ENCODE results near the gene COMTD1.
A peak's percentile ranks its signal among the peaks of the same experiment; 100 is the strongest.

The COMTD1 gene

GRCh38 chr10:75235375-75236177 lies at the start of gene COMTD1:
Gene COMTD1 (minus strand): TSS chr10:75235957. CDS start chr10:75235928, 29 bp downstream.
- DNase-seq, result peak; percentile 93 to 94

DNA sequence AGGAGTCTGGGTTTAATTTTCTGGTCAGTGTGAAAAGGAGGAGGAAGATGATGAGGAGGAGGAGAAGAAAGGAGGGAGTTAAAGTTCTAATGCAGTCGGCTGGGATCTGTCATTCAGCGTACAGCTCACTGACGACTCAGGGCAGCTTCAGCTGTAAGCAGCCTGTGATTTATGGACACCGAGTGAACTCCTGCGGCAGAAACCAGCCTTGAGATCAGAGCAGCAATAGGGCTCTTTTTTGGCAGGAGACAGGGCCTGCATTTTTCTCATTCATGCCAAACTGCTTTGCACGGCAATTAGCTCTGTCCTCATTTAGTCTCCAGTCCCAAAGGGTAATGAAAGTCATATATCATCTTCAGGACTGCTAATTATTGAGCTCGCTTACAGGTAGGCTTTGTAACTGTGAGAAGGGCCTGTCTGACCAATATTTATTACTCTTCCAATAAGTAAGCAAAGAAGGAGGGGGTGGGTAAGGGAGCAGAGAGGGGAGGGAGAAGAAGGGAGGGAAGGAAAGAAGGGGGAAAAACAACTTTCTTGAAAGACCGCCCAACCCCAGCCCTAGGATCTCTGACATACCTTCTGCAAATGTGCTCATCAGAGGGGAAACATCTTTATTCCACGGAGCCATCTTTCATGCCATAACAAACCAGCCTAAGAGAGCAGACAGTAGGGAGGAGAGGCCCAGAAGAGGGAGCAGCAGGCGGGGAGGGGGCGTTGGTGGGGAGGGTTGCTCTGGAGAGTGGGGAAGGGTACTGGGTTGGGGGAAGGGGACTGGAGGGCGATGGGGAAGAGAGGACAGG lies 48.1 kb upstream of the COMTD1 start:
- no peak for DNase-seq

DNA sequence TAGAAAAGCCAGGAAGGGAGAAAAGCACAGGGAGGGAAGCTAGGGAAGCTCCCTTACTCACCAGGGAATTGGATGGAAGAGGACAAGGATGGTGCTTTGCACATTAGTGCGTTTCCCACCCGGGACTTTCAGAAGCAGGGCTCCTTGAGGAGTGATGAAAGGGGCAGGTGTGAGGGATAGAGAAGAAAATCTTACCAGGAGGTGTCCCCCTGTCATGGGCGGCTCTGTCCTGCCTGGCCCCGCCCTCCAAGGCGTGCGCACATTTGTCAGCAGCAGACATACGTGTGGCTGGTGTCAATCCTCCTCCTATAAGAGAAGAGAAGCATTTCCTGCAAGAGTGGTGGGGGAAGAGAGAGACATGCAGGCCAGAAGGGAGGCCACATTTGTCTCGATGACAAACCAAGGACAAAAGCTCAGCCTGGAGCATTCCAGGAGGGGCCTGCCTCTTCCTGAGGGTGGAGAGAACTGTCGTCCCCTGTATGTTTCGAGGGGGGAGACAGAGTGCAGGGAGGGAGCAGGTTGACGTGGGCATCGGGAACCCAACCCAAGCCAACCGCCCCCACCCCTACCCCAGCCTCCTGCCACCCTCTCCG lies 47.4 kb upstream of the COMTD1 start:
- no peak for DNase-seq

DNA sequence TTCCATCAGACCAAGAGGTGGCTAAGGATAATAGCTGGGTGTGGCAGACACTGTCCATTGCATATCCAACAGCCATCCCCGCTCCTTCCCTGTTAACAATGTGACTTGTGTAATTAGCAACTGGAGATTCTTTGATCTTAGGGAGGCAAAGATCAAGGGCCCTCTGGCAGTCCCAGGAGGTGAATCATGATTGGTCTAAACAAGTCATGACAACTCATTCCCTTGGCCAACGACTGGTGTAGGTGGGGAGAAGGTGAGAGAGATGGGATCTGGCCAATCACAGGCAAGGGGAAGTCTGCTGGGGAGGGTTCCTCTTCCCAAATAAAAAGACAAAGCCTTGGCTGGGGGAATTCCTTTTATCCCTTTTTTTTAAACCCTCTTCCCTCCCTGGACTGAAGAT lies 46.2 kb upstream of the COMTD1 start:
- no peak for DNase-seq

DNA sequence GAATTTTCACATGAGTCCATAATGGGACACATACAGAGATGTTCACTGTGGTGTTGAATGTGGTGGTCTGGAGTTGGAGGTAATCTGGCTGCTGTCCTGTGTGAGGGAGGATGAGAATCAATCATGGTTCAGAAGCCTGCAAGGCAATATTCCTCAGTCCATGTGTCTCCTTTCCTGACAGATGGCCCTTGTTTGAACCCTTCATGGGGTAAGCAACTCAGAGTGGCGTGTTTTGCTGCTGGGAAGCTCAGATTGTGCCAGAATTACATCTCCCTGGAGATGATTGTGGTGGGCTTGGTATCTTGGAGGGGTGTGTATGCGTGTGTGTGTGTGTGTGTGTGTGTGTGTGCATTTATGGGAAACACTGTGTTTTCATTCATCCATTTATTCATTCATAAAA lies 44.5 kb upstream of the COMTD1 start:
- DNase-seq, result no peak

- DNase-seq, result no peak
Observed at GRCh38 chr10:75276069-75276872, 40.5 kb upstream of the COMTD1 start.

DNA sequence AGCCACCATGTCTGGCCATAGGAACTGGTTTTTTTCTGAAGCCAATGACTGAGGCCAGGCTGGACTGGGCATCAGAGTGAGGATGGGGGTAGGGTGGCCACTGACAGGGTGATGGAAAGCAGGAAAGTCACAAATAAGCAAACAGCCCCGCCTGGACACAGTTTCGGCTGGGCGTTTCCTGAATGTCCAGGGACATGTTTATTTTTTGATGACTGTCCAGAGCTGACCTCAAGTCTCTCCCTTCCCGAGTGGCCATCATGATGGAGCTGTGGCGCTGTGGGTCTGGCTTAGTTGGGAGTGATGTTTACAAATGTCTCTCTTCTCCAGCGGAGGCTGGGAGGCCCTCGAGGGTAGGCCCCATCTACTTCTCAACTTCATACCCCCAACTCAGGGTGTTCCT lies 37.1 kb upstream of the COMTD1 start:
- no peak for DNase-seq

- no peak for DNase-seq
Observed at GRCh38 chr10:75272094-75272493, 36.3 kb upstream of the COMTD1 start.

DNA sequence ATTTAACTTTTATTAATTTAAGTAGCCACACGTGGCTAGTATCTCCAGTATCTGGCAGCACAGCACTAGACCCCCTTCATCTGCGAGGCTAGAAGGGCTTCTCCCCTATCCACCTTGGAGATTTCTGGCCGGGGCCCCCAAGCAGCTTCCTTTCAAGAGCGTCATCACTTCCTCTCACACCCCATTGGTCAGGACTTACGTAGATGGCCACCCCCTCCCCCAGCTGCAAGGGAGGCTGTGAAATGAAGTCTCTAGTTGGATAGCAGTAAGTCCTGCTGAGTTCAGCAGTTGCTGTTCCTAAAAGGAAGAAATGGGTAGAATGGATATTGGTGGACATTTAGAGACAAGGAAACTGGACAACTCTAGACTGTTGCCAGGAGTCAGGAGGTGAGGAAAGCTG lies 33.8 kb upstream of the COMTD1 start:
- no peak for DNase-seq

GRCh38 chr10:75266945-75267344 lies 31.2 kb upstream of the COMTD1 start:
- no peak for DNase-seq

DNA sequence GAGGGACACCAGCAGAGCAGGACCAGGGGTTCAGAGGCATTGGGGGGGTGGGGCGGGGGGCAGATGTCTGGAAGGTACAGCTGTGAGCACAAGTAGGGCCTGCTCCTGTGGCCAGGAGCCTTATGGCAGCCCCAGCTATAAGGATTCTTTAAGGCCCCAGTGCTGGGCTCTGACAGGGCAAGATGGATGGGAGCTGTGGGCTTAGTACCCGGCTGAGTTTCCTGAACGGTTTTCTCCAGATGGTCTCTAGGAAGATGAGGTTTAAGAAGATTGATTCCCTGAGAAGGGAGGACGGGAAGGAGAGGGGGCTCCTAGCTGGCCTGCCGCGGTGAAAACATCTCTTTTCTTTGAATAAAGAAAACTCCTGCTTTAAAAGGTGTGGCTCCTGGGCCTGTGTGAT lies 30.1 kb upstream of the COMTD1 start:
- DNase-seq, result no peak

GRCh38 chr10:75263806-75264205 lies 28.0 kb upstream of the COMTD1 start:
- no peak for DNase-seq

DNA sequence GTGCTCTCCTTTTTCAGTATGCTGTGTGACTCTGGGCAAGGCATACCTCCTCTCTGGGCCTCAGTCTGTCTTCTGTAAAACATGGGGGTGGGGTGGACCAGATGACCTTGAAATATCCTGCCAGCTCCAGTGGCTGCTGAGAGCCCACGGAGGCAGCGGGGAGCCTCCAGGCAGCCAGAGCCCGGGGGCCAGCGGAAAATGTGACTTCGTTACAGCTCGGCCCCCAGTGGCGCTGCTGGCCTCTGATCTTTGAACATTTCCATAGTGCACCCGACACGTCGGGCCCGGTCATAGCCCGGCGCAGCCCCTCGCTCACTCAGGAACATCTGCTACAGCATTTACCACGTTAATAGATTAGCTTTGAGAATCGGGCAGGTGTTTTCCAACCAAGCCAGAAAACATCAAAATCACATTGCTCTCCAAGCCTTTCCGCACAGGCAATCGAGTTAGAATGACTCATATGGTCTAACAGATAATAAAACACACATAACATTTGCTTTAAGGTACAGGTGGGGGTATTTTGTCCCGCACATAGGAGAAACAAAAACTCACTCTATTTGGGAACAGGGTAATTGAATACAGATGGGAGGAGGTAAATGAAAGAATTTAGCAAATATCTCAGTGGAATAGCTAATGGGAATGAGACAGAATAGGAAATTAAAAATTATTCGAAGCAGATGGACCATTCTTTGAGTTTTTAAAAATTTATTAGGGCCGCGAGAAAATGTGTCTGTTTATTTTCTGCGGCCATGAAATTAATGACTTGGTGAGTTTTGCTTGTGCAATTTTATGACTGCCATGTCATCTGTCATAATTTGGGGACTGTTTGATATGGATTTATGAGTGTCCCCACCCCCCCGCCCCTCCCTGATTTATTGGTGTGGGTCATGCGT lies 26.3 kb upstream of the COMTD1 start:
- DNase-seq, result no peak

DNA sequence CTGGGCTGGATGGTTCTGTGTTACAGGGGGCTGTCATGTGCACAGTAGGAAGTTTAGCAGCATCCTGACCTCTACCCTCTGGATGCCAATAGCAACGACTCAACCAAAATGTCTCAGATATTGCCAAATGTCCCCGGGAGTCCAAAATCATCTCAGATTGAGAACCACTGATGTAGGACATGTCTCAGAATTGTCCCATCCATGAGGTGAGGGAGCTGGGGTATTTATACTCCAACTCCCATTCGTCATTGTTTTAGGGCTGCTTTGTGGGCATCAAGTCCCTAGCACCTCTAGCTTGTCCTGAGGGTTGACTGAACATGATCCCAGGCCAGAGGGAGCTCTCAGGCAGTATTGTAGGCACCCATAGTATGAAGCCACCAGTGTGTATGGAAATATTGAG lies 25.2 kb upstream of the COMTD1 start:
- no peak for DNase-seq

DNA sequence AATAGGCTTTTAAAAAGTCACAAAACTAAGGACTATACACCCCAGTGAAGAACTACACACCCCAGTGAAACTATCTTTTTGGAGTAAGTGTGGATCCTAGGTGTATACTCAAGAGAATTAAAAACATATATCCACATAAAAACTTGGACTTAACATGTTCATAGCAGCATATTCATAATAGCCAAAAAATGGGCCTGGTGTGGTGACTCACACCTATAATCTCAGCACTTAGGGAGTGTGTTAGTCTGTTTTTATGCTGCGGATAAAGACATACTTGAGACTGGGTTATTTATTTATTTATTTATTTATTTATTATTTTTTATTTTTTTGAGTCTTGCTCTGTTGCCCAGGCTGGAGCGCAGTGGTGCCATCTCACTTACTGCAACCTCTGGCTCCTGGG lies 19.0 kb upstream of the COMTD1 start:
- DNase-seq, result no peak

DNA sequence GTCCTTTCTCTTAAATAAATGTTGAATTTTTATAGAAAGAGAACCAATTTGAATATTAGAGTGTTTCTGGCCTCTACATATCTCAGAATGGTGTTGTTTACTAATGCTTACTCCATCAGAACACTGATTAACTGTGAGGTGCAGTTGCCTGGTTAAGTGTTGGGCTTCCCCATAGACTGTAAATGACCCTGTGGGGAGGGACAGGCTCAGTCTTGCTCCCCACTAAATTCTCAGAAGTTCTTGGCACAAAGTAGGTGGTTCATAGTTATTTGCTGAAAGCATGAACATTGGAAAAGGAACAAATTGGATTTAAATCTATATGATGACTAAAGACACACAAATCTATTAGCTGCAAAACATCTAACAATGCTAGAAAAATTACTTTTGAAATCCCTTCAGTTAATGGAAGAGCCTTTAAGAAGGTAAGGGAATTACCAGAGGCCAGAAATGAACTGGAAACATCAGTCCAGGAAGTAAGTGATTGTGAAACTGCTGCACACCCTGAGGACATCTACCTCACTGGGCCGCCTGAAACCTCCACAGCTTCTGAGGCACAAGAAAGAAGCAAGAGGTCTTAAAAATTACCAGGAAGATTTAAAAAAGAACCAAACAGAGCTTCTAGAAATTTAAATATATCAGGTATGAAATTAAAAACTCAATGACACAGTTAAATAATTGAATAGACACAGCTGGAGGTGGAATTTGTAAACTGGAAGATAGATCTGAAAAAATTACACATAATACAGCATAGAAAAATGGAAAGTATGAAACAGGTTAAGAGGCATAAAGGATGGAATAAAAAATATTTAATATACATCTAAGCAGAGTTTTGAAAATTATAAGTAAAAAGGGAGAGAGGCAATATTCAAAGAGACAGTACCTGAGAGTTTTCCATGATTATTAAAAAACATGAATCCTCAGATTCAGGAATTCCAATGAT lies 17.8 kb upstream of the COMTD1 start:
- DNase-seq, result no peak

GRCh38 chr10:75250934-75251333 lies 15.2 kb upstream of the COMTD1 start:
- DNase-seq, result no peak

DNA sequence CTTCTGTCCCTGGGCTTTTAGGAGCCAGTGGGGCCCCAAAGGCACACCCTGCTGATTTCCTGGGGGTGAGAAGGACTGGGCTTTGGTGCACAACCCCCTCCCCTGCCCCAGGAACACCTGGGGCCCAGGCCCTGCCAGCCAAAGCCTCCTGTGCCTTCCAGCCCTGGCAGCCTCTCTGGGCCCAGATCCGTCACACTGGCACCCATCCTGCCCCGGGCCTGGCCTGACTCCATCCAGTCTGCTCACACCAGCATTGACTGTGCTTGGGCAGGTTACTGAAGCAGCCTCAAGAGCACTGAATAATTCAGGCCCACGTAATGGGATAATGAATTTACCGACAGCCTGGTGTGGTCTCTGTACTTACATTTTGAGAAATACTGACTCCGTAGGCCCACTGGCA lies 12.0 kb upstream of the COMTD1 start:
- DNase-seq, result no peak

- DNase-seq, result no peak
Observed at GRCh38 chr10:75246506-75246905, 10.7 kb upstream of the COMTD1 start.

GRCh38 chr10:75245354-75246250 lies 9.8 kb upstream of the COMTD1 start:
- DNase-seq, result no peak

All from CD4-positive, alpha-beta T cell treated with Interleukin-1 beta for 1 hour (primary cell).